Measurements from ENCODE around the gene AGRN. TPM values are rescaled to one million over a fixed set of nuclear protein-coding genes. Genes with fewer than 3 reads are reported as not detected.
"Not testable (repeated sequence)": the region's sequence is repeated elsewhere in the genome, so short reads cannot be mapped to it uniquely, and the experiment has no call there.

The AGRN gene
- total RNA-seq, 5 donors from 2014 or later (not counting 1 experiment from before 2014, with no cell fraction given), result 6.0 to 16.3 (median 9.9) TPM

DNA sequence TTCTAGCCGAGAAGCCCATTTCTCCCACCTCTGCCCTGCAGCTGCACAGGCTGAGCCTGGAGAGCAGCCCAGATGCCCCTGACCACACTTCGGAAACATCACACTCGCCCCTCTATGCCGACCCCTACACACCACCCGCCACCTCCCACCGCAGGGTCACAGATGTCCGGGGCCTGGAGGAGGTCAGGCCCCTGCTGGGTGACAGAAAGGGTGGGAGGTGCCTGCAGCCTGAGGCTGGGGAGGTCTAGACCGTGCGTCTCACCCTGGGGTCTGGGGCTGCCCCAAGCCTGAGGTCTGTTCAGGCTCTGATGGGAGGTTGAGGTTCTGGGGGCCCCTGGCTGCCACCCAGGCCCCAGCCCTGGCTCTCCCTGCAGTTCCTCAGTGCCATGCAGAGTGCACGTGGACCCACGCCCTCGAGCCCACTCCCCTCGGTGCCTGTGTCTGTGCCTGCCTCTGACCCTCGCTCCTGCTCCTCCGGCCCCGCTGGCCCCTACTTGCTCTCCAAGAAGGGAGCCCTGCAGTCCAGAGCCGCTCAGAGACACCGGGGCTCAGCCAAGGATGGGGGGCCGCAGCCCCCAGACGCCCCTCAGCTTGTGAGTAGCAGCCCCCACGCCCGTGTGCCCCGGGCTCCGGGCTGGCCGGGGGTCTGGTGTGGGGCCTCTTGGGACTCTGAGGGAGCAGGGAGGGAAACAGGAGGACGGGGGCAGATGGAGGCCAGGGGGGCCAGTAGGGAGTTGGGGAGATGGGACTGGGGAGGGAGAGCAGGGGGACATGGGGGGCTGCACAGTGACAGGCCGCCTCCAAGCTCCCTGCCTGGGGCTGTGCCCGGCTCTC is 46.2 kb upstream of the AGRN start:
- H3K27me3 ChIP-seq (replicated peaks in 1 of 2; ENCODE audit: control insufficient read depth in 2 of 2, extremely low read depth in 1 of 2, insufficient read depth in 2 of 2, low read length in 1 of 2), result peaks cover 0 to 76% of the 10 kb centered on the region in 2 experiments
- no peak for DNase-seq

DNA sequence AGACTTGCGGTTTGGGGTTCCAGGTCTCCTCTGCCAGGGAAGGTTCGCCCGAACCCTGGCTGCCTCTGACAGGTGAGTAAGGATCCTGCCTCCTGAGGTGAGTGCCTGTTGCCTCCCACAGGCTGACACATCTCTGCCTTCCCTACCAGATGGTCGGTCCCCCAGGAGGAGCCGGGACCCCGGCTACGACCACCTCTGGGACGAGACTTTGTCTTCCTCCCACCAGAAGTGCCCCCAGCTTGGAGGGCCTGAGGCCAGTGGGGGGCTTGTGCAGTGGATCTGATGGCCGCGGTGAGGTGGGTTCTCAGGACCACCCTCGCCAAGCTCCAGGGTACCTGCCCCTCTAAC is 45.7 kb upstream of the AGRN start:
- CTCF ChIA-PET, result no interaction called here

More for the DNA sequence above, 46.2 kb upstream of the AGRN start:
- no peak overlapping the region for H3K27ac ChIP-seq (ENCODE audit: low read length)
- peaks cover 2 to 10% of the 10 kb centered on the region in 2 experiments for H3K4me1 ChIP-seq (ENCODE audit: control insufficient read depth in 1 of 2, extremely low read depth in 1 of 2, insufficient read depth in 2 of 2, low read length in 2 of 2)
- H3K9me3 ChIP-seq, result no peaks in the 10 kb centered on the region
- H3K27ac Mint-ChIP-seq, result no peak overlapping the region
- WGBS (ENCODE audit: insufficient coverage), result 88% methylated on average over 20 of the region's 28 CpGs
- ATAC-seq (replicated peaks in 1 of 4), result no peak
- no peak overlapping the region for H3K4me3 ChIP-seq (ENCODE audit: control insufficient read depth in 1 of 2, extremely low read depth in 1 of 2, low read length in 1 of 2)
- H3K36me3 ChIP-seq (ENCODE audit: control insufficient read depth in 2 of 2, extremely low read depth in 1 of 2, insufficient read depth in 1 of 2, low read length in 1 of 2), result no peaks in the 10 kb centered on the region
- CTCF ChIA-PET, result no interaction called here
- H3K4me1 Mint-ChIP-seq, result peaks cover 5 to 8% (median 6%) of the 10 kb centered on the region in 3 donors
- POLR2A ChIA-PET, result no interaction called here
- peaks cover 9 to 18% of the 10 kb centered on the region in 2 donors for H3K27me3 Mint-ChIP-seq
- H3K36me3 Mint-ChIP-seq, result no peaks in the 10 kb centered on the region
- H3K9me3 Mint-ChIP-seq, result no peaks in the 10 kb centered on the region
- H3K4me3 Mint-ChIP-seq, result no peak overlapping the region

DNA sequence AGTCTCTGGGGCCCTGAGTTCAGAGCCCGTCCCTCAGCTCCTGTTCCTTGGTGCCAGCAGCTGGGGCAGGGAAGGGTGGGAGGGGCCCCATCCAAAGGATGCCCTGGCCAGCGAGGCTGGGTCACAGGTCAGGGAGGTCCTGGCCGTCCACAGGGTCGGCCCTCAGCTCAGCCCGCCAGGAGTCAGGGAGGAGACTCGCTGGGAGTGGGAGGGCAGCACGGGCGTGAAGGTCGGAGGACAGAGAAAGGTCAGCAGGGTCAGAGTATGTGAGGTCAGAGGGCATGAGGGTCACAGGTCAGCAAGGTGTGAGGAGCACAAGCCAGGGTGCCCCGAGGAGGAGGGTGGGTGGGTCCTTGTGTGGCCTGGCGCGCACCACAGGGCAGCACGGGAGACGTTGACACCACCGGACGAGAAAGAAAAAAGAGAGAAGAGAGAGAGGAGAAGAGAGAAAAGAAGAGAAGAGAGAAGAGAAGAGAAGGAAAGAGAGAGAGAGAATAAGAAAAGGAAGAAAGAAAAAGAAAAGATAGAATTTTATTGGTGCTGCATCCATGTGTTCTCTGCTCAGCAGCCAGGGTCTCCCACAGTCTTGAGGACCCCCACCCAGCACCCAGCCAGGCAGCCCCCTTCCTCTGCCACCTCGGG is 45.1 kb upstream of the AGRN start:
- peaks cover 5 to 8% (median 6%) of the 10 kb centered on the region in 3 donors for H3K4me1 Mint-ChIP-seq
- DNase-seq (no peak), ATAC-seq (replicated peaks in 1 of 4) (no peak)
- H3K36me3 Mint-ChIP-seq, result no peaks in the 10 kb centered on the region
- peaks cover 5 to 16% of the 10 kb centered on the region in 2 donors for H3K27me3 Mint-ChIP-seq
- H3K27ac ChIP-seq (ENCODE audit: low read length), result no peak overlapping the region
- no peaks in the 10 kb centered on the region for H3K9me3 ChIP-seq
- WGBS (ENCODE audit: insufficient coverage), result 81% methylated on average over 17 of the region's 17 CpGs
- H3K9me3 Mint-ChIP-seq, result no peaks in the 10 kb centered on the region
- H3K4me3 ChIP-seq (ENCODE audit: control insufficient read depth in 1 of 2, extremely low read depth in 1 of 2, low read length in 1 of 2), result no peak overlapping the region
- H3K27me3 ChIP-seq (replicated peaks in 1 of 2; ENCODE audit: control insufficient read depth in 2 of 2, extremely low read depth in 1 of 2, insufficient read depth in 2 of 2, low read length in 1 of 2), result peaks cover 0 to 79% of the 10 kb centered on the region in 2 experiments
- no peak overlapping the region for H3K4me3 Mint-ChIP-seq
- peaks cover 2 to 10% of the 10 kb centered on the region in 2 experiments for H3K4me1 ChIP-seq (ENCODE audit: control insufficient read depth in 1 of 2, extremely low read depth in 1 of 2, insufficient read depth in 2 of 2, low read length in 2 of 2)
- POLR2A ChIA-PET, result no interaction called here
- H3K27ac Mint-ChIP-seq, result no peak overlapping the region
- CTCF ChIA-PET, result no interaction called here
- no peaks in the 10 kb centered on the region for H3K36me3 ChIP-seq (ENCODE audit: control insufficient read depth in 2 of 2, extremely low read depth in 1 of 2, insufficient read depth in 1 of 2, low read length in 1 of 2)

More for the DNA sequence above, 45.7 kb upstream of the AGRN start:
- Mint-ChIP-seq H3K4me1 (peaks cover 5 to 8% (median 6%) of the 10 kb centered on the region in 3 donors), H3K27me3 (peaks cover 8 to 18% of the 10 kb centered on the region in 2 donors), H3K27ac (no peak overlapping the region), H3K36me3 (no peaks in the 10 kb centered on the region), H3K4me3 (no peak overlapping the region), H3K9me3 (no peaks in the 10 kb centered on the region)
- WGBS (ENCODE audit: insufficient coverage), result 95% methylated on average over 4 of the region's 11 CpGs
- no peak overlapping the region for H3K27ac ChIP-seq (ENCODE audit: low read length)
- DNase-seq (no peak), ATAC-seq (replicated peaks in 1 of 4) (no peak)
- peaks cover 2 to 10% of the 10 kb centered on the region in 2 experiments for H3K4me1 ChIP-seq (ENCODE audit: control insufficient read depth in 1 of 2, extremely low read depth in 1 of 2, insufficient read depth in 2 of 2, low read length in 2 of 2)
- H3K9me3 ChIP-seq, result no peaks in the 10 kb centered on the region
- peaks cover 0 to 75% of the 10 kb centered on the region in 2 experiments for H3K27me3 ChIP-seq (replicated peaks in 1 of 2; ENCODE audit: control insufficient read depth in 2 of 2, extremely low read depth in 1 of 2, insufficient read depth in 2 of 2, low read length in 1 of 2)
- no peak overlapping the region for H3K4me3 ChIP-seq (ENCODE audit: control insufficient read depth in 1 of 2, extremely low read depth in 1 of 2, low read length in 1 of 2)
- no peaks in the 10 kb centered on the region for H3K36me3 ChIP-seq (ENCODE audit: control insufficient read depth in 2 of 2, extremely low read depth in 1 of 2, insufficient read depth in 1 of 2, low read length in 1 of 2)
- POLR2A ChIA-PET, result no interaction called here

DNA sequence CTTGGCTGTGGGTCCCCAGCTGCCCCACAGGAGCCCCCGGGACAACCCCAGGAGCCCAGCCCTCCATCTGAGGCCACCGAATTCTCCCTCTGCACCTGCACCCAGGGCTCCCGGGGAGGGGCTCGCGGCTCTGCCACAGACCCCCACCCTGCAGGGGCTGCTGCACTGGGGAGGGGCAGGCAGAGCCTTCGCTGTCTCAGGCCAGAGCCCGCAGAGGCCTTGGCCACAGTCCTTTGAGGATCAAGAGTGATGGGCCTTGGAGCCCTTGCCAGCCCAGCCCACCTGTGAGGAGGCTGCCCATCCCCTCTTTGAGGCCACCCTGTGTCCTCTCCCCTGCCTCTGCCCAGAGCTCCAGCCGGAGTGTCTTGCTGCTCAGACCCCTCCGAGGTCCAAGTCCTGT is 44.6 kb upstream of the AGRN start:
- Histone ChIP-seq H3K27me3 (replicated peaks in 1 of 2; ENCODE audit: control insufficient read depth in 2 of 2, extremely low read depth in 1 of 2, insufficient read depth in 2 of 2, low read length in 1 of 2) (peaks cover 0 to 75% of the 10 kb centered on the region in 2 experiments), H3K9me3 (no peaks in the 10 kb centered on the region), H3K4me1 (ENCODE audit: control insufficient read depth in 1 of 2, extremely low read depth in 1 of 2, insufficient read depth in 2 of 2, low read length in 2 of 2) (peaks cover 2 to 10% of the 10 kb centered on the region in 2 experiments), H3K4me3 (ENCODE audit: control insufficient read depth in 1 of 2, extremely low read depth in 1 of 2, low read length in 1 of 2) (no peak overlapping the region), H3K27ac (ENCODE audit: low read length) (no peak overlapping the region), H3K36me3 (ENCODE audit: control insufficient read depth in 2 of 2, extremely low read depth in 1 of 2, insufficient read depth in 1 of 2, low read length in 1 of 2) (no peaks in the 10 kb centered on the region)
- ATAC-seq (replicated peaks in 1 of 4), result no peak
- WGBS (ENCODE audit: insufficient coverage), result 57% methylated on average over 5 of the region's 9 CpGs
- Mint-ChIP-seq H3K27me3 (peaks cover 5 to 16% of the 10 kb centered on the region in 2 donors), H3K9me3 (no peaks in the 10 kb centered on the region), H3K27ac (no peak overlapping the region), H3K4me1 (peaks cover 5 to 8% (median 6%) of the 10 kb centered on the region in 3 donors), H3K36me3 (no peaks in the 10 kb centered on the region), H3K4me3 (no peak overlapping the region)
- POLR2A ChIA-PET, result no interaction called here
- no peak for DNase-seq
- CTCF ChIA-PET, result no interaction called here

DNA sequence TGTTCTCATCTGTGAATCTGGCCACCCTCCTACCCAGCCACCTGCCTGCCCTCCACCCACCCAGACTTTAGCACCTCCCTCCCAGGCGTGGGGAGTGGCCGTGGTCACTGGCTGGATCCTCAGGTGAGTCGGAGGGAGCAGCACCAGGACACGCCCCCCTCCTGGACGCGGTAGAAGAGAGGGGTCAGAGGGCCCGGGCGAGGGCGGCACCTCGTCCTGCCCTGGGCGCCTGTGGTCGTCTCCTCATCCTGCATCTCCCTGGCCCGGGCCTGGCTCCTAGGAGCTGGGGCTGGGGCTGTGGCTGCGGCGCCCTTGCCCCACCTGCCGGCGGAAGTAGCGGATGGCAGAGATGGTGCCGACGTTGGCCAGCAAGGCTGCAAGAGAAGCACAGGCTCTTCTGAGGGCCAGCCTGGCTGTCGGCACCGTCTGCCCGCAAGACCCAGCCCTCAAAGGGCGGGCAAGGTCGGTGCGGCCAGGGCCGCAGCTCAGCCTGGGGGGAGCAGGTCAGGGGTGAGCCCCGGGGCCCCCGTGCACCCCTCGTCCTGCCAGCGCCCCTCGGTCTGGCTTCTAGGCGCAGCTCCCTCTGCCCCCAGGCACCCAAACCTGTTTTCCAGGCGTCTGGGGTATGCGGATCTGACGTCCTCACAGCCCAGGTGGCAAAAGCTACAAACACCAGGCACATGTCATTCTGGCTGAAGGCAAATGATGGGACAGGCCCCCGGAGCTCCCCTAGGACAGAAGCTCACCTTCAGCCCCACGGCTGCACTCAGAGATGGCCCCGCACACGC is 43.8 kb upstream of the AGRN start:
- Mint-ChIP-seq H3K4me1 (peaks cover 5 to 8% (median 6%) of the 10 kb centered on the region in 3 donors), H3K4me3 (peak overlapping the region in 1 of 3 donors; percentile 44), H3K27me3 (peaks cover 5 to 17% of the 10 kb centered on the region in 2 donors), H3K9me3 (no peaks in the 10 kb centered on the region), H3K36me3 (no peaks in the 10 kb centered on the region), H3K27ac (no peak overlapping the region)
- H3K4me1 ChIP-seq (ENCODE audit: control insufficient read depth in 1 of 2, extremely low read depth in 1 of 2, insufficient read depth in 2 of 2, low read length in 2 of 2), result peaks cover 2 to 10% of the 10 kb centered on the region in 2 experiments
- no peaks in the 10 kb centered on the region for H3K36me3 ChIP-seq (ENCODE audit: control insufficient read depth in 2 of 2, extremely low read depth in 1 of 2, insufficient read depth in 1 of 2, low read length in 1 of 2)
- H3K27me3 ChIP-seq (replicated peaks in 1 of 2; ENCODE audit: control insufficient read depth in 2 of 2, extremely low read depth in 1 of 2, insufficient read depth in 2 of 2, low read length in 1 of 2), result peaks cover 0 to 73% of the 10 kb centered on the region in 2 experiments
- CTCF ChIA-PET, result interaction anchor here in 1 of 2 donors (0.7 kb wide), 2 partner anchors 78 to 107 kb away, joined by 3 to 4 read pairs; no protein-coding TSS in a partner anchor
- 1% methylated on average over 32 of the region's 40 CpGs for WGBS (ENCODE audit: insufficient coverage)
- peak; percentile 89 to 92 (median 90) for ATAC-seq (replicated peaks in 1 of 4)
- H3K4me3 ChIP-seq (ENCODE audit: control insufficient read depth in 1 of 2, extremely low read depth in 1 of 2, low read length in 1 of 2), result peak overlapping the region in 1 of 2 donors; percentile 23
- POLR2A ChIA-PET, result no interaction called here
- DNase-seq, result peak in 29 of 35 experiments; percentile 29 to 81 (median 58)
- H3K9me3 ChIP-seq, result no peaks in the 10 kb centered on the region
- no peak overlapping the region for H3K27ac ChIP-seq (ENCODE audit: low read length)

DNA sequence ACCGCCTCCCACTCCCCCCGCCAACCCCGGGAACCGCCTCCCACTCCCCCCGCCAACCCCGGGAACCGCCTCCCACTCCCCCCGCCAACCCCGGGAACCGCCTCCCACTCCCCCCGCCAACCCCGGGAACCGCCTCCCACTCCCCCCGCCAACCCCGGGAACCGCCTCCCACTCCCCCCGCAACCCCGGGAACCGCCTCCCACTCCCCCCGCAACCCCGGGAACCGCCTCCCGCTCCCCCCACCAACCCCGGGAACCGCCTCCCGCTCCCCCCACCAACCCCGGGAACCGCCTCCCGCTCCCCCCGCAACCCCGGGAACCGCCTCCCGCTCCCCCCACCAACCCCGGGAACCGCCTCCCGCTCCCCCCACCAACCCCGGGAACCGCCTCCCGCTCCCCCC is 43.1 kb upstream of the AGRN start:
- H3K4me3 Mint-ChIP-seq; ATAC-seq (replicated peaks in 1 of 4); H3K9me3 ChIP-seq; H3K36me3 ChIP-seq (ENCODE audit: control insufficient read depth in 2 of 2, extremely low read depth in 1 of 2, insufficient read depth in 1 of 2, low read length in 1 of 2); H3K36me3 Mint-ChIP-seq; H3K4me3 ChIP-seq (ENCODE audit: control insufficient read depth in 1 of 2, extremely low read depth in 1 of 2, low read length in 1 of 2); DNase-seq; POLR2A ChIA-PET; H3K4me1 Mint-ChIP-seq; H3K27ac Mint-ChIP-seq; H3K9me3 Mint-ChIP-seq; CTCF ChIA-PET; H3K27ac ChIP-seq (ENCODE audit: low read length): not testable (repeated sequence)
- Histone ChIP-seq H3K27me3 (replicated peaks in 1 of 2; ENCODE audit: control insufficient read depth in 2 of 2, extremely low read depth in 1 of 2, insufficient read depth in 2 of 2, low read length in 1 of 2) (peaks cover 0 to 71% of the 10 kb centered on the region in 2 experiments), H3K4me1 (ENCODE audit: control insufficient read depth in 1 of 2, extremely low read depth in 1 of 2, insufficient read depth in 2 of 2, low read length in 2 of 2) (peaks cover 2 to 10% of the 10 kb centered on the region in 2 experiments)
- WGBS (ENCODE audit: insufficient coverage), result no CpG with 5 or more reads among the region's 39 CpGs
- peaks cover 5 to 19% of the 10 kb centered on the region in 2 donors for H3K27me3 Mint-ChIP-seq
